Rectal smooth muscle tissue (tissue), 1 donor: ENCODE data around the gene FMN1.

ENCODE experiments used
- H3K27ac ChIP-seq: one replicate; pipeline ENCODE4 v1.7.0; 2013; ENCODE audit warnings: low read depth, low read length, inconsistent platforms
- H3K27me3 ChIP-seq: one replicate; pipeline ENCODE4 v1.7.0; 2013; ENCODE audit warnings: low read length; ENCODE audit not compliant: control insufficient read depth, insufficient read depth
- H3K36me3 ChIP-seq: one replicate; pipeline ENCODE4 v1.7.0; 2013; ENCODE audit warnings: low read length; ENCODE audit not compliant: control insufficient read depth, insufficient read depth
- H3K4me1 ChIP-seq: one replicate; pipeline ENCODE4 v1.7.0; 2013; ENCODE audit warnings: low read length; ENCODE audit not compliant: control insufficient read depth, insufficient read depth
- H3K4me3 ChIP-seq: one replicate; pipeline ENCODE4 v1.7.0; 2013; ENCODE audit warnings: low read length
- H3K9ac ChIP-seq: one replicate; pipeline ENCODE4 v1.7.0; 2013; ENCODE audit warnings: low read length

The FMN1 gene

GRCh38 chr15:33027306-33028035 lies 167.0 kb downstream of the FMN1 start:
- no peak overlapping the region for H3K4me3 ChIP-seq
- no peaks in the 10 kb centered on the region for H3K4me1 ChIP-seq
- no peaks in the 10 kb centered on the region for H3K27me3 ChIP-seq
- no peak overlapping the region for H3K27ac ChIP-seq
- no peaks in the 10 kb centered on the region for H3K36me3 ChIP-seq
- H3K9ac ChIP-seq: no peak overlapping the region

- H3K9ac ChIP-seq: no peak overlapping the region
- no peaks in the 10 kb centered on the region for H3K36me3 ChIP-seq
- no peak overlapping the region for H3K4me3 ChIP-seq
- no peaks in the 10 kb centered on the region for H3K27me3 ChIP-seq
- no peak overlapping the region for H3K27ac ChIP-seq
- no peaks in the 10 kb centered on the region for H3K4me1 ChIP-seq
Observed at GRCh38 chr15:33026614-33027013, 167.9 kb downstream of the FMN1 start.

GRCh38 chr15:33022629-33023028 lies 171.9 kb downstream of the FMN1 start:
- Histone ChIP-seq H3K4me1 (no peaks in the 10 kb centered on the region), H3K27me3 (no peaks in the 10 kb centered on the region), H3K27ac (no peak overlapping the region), H3K9ac (no peak overlapping the region), H3K36me3 (no peaks in the 10 kb centered on the region), H3K4me3 (no peak overlapping the region)

- Histone ChIP-seq H3K27me3 (no peaks in the 10 kb centered on the region), H3K27ac (no peak overlapping the region), H3K36me3 (no peaks in the 10 kb centered on the region), H3K4me3 (no peak overlapping the region), H3K9ac (no peak overlapping the region), H3K4me1 (no peaks in the 10 kb centered on the region)
Observed at GRCh38 chr15:33021806-33022389, 172.6 kb downstream of the FMN1 start.

- no peaks in the 10 kb centered on the region for H3K36me3 ChIP-seq
- H3K27me3 ChIP-seq: no peaks in the 10 kb centered on the region
- no peak overlapping the region for H3K9ac ChIP-seq
- no peak overlapping the region for H3K4me3 ChIP-seq
- H3K4me1 ChIP-seq: no peaks in the 10 kb centered on the region
- no peak overlapping the region for H3K27ac ChIP-seq
Observed at GRCh38 chr15:33019354-33019981, 175.0 kb downstream of the FMN1 start.

GRCh38 chr15:33016405-33017024 lies 178.0 kb downstream of the FMN1 start:
- Histone ChIP-seq H3K36me3 (no peaks in the 10 kb centered on the region), H3K9ac (no peak overlapping the region), H3K4me1 (no peaks in the 10 kb centered on the region), H3K27me3 (no peaks in the 10 kb centered on the region), H3K27ac (no peak overlapping the region), H3K4me3 (no peak overlapping the region)

GRCh38 chr15:33014586-33014985 lies 179.9 kb downstream of the FMN1 start:
- no peak overlapping the region for H3K27ac ChIP-seq

GRCh38 chr15:33013827-33014445 lies 180.6 kb downstream of the FMN1 start:
- H3K4me1 ChIP-seq: no peaks in the 10 kb centered on the region
- no peaks in the 10 kb centered on the region for H3K36me3 ChIP-seq
- no peak overlapping the region for H3K9ac ChIP-seq
- H3K27ac ChIP-seq: no peak overlapping the region
- no peaks in the 10 kb centered on the region for H3K27me3 ChIP-seq
- no peak overlapping the region for H3K4me3 ChIP-seq

More at GRCh38 chr15:33014586-33014985, 179.9 kb downstream of the FMN1 start:
- no peaks in the 10 kb centered on the region for H3K27me3 ChIP-seq
- no peaks in the 10 kb centered on the region for H3K4me1 ChIP-seq
- no peaks in the 10 kb centered on the region for H3K36me3 ChIP-seq
- H3K4me3 ChIP-seq: no peak overlapping the region
- H3K9ac ChIP-seq: no peak overlapping the region

GRCh38 chr15:33011976-33012375 lies 182.5 kb downstream of the FMN1 start:
- no peak overlapping the region for H3K4me3 ChIP-seq
- H3K4me1 ChIP-seq: peaks cover 4% of the 10 kb centered on the region
- H3K27ac ChIP-seq: no peak overlapping the region
- H3K36me3 ChIP-seq: no peaks in the 10 kb centered on the region
- no peaks in the 10 kb centered on the region for H3K27me3 ChIP-seq
- H3K9ac ChIP-seq: no peak overlapping the region

- Histone ChIP-seq H3K4me1 (peaks cover 4% of the 10 kb centered on the region), H3K27me3 (no peaks in the 10 kb centered on the region), H3K36me3 (no peaks in the 10 kb centered on the region), H3K4me3 (no peak overlapping the region), H3K27ac (no peak overlapping the region), H3K9ac (no peak overlapping the region)
Observed at GRCh38 chr15:33009603-33010002, 184.9 kb downstream of the FMN1 start.

GRCh38 chr15:33009026-33009425 lies 185.5 kb downstream of the FMN1 start:
- H3K36me3 ChIP-seq: no peaks in the 10 kb centered on the region
- no peaks in the 10 kb centered on the region for H3K27me3 ChIP-seq
- peaks cover 4% of the 10 kb centered on the region for H3K4me1 ChIP-seq
- H3K9ac ChIP-seq: no peak overlapping the region
- no peak overlapping the region for H3K27ac ChIP-seq
- H3K4me3 ChIP-seq: no peak overlapping the region

GRCh38 chr15:33008284-33008995 lies 186.1 kb downstream of the FMN1 start:
- H3K4me1 ChIP-seq: peaks cover 4% of the 10 kb centered on the region
- no peaks in the 10 kb centered on the region for H3K36me3 ChIP-seq
- H3K27me3 ChIP-seq: no peaks in the 10 kb centered on the region
- no peak overlapping the region for H3K9ac ChIP-seq
- no peak overlapping the region for H3K4me3 ChIP-seq
- H3K27ac ChIP-seq: no peak overlapping the region
